ENCODE measurements around the gene AKAP6. TPM values are rescaled to one million over a fixed set of nuclear protein-coding genes. Genes with fewer than 3 reads are reported as not detected.

Gene AKAP6
- total RNA-seq, 1 donor from 2014 or later: 8.5 TPM

DNA sequence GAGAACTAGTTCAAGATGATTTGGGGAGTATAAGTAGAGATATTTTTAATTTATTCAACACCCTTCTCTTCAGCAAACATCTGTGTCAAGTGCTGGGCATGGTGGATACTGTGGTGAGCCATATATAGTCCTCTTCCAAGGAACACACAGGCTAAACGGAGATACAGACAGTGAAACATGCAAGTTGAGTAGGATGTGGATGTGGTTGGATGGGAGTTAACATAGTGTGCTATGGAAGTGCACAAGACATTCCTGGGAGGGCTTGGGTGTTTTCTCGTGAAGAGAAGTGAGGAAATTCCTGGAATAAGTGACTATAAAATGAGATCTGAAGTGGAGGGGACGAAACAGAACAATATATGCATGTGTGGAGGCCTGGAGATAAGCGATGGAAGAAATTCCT is 428.5 kb downstream of the AKAP6 start:
- H3K36me3 Mint-ChIP-seq: peaks cover 12% of the 10 kb centered on the region

DNA sequence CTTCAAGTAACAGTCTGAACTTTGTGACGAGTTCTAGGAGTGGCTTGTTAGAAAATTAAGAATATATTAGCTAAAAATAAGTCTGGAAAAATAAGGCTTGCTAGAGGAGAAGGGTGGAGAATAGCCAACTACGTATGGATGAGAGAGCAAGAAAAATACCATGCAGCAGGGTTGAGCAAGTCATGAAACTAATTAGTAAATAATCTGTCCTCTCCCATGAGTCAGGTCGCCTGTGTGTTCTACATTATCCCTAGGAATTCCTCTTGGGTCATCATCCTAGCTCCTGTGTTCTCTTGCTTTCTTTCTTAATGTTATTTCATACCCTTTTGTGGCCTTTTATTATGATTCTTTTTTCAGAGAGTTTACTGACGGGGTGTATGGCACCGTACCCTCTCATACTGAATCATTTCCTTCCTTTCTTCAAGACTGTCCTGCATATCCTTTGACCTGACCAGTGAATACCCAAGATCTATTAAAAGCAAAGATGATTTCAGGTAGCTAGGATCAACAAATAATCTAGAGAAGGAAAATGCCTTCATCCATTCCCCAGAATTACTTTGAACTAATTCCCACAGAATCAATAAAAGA is 432.4 kb downstream of the AKAP6 start:
- H3K4me3 Mint-ChIP-seq: no peak overlapping the region
- peaks cover 9% of the 10 kb centered on the region for H3K9me3 Mint-ChIP-seq
- no peaks in the 10 kb centered on the region for H3K27me3 Mint-ChIP-seq (ENCODE audit: low read depth)
- H3K36me3 Mint-ChIP-seq: no peaks in the 10 kb centered on the region
- H3K27ac Mint-ChIP-seq: no peak overlapping the region
- H3K4me1 Mint-ChIP-seq: no peaks in the 10 kb centered on the region
- TF ChIP-seq, protein P1, sequence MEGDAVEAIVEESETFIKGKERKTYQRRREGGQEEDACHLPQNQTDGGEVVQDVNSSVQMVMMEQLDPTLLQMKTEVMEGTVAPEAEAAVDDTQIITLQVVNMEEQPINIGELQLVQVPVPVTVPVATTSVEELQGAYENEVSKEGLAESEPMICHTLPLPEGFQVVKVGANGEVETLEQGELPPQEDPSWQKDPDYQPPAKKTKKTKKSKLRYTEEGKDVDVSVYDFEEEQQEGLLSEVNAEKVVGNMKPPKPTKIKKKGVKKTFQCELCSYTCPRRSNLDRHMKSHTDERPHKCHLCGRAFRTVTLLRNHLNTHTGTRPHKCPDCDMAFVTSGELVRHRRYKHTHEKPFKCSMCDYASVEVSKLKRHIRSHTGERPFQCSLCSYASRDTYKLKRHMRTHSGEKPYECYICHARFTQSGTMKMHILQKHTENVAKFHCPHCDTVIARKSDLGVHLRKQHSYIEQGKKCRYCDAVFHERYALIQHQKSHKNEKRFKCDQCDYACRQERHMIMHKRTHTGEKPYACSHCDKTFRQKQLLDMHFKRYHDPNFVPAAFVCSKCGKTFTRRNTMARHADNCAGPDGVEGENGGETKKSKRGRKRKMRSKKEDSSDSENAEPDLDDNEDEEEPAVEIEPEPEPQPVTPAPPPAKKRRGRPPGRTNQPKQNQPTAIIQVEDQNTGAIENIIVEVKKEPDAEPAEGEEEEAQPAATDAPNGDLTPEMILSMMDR (IDR thresholded peaks at IDR 0.05; ENCODE audit: unreplicated experiment): no peak
- no peak for DNase-seq (ENCODE audit: low spot score in 2 of 2, unreplicated experiment in 2 of 2)

More for the DNA sequence above, 428.5 kb downstream of the AKAP6 start:
- Mint-ChIP-seq H3K4me3 (no peak overlapping the region), H3K27me3 (ENCODE audit: low read depth) (no peaks in the 10 kb centered on the region), H3K4me1 (no peaks in the 10 kb centered on the region), H3K27ac (no peak overlapping the region), H3K9me3 (peaks cover 32% of the 10 kb centered on the region)
- TF ChIP-seq, protein P1 (IDR thresholded peaks at IDR 0.05; ENCODE audit: unreplicated experiment): no peak
- no peak for DNase-seq (ENCODE audit: low spot score in 2 of 2, unreplicated experiment in 2 of 2)

DNA sequence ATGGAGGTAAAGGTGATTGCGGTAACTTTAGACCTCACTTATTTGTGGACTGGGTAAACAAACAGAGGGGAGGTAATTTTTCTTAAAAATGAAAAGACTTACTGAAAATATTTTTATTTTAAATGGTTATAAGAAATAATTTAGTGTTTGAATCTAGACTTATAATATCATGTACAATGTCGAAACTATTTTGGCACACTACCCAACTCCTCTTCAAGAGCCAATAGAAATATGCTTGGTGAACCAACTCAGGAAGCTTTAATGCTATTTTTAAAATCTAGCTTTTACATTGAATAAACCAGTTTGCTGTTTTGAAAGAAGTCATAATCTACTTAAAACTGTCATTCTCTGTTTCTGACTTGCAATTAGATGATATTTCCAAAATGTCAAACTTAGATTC is 433.8 kb downstream of the AKAP6 start:
- TF ChIP-seq, protein P1 (IDR thresholded peaks at IDR 0.05; ENCODE audit: unreplicated experiment): no peak
- Mint-ChIP-seq H3K36me3 (no peaks in the 10 kb centered on the region), H3K27ac (no peak overlapping the region), H3K9me3 (peaks cover 9% of the 10 kb centered on the region), H3K4me1 (no peaks in the 10 kb centered on the region), H3K27me3 (ENCODE audit: low read depth) (no peaks in the 10 kb centered on the region), H3K4me3 (no peak overlapping the region)
- DNase-seq (ENCODE audit: low spot score in 2 of 2, unreplicated experiment in 2 of 2): no peak

DNA sequence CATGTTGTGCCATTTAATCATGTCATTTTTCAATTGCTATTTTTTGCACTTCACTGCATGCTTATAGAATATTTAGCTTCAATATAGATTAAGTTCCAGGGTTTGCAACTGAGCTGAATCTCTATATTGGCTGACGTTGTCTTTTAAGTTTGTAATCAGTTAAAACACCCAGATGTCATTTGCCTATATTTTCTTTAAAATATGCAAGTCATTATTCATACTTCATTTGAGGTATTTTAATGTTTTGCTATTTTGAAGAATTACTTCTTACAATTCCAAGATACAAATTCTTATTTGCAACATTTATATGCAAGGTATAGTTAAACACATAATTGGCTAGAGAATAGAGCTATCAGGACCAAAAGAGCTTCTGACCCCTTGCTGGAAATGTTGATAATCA is 434.6 kb downstream of the AKAP6 start:
- H3K36me3 Mint-ChIP-seq: no peaks in the 10 kb centered on the region
- no peaks in the 10 kb centered on the region for H3K4me1 Mint-ChIP-seq
- peaks cover 9% of the 10 kb centered on the region for H3K9me3 Mint-ChIP-seq
- TF ChIP-seq, protein P1 (IDR thresholded peaks at IDR 0.05; ENCODE audit: unreplicated experiment): no peak
- H3K27ac Mint-ChIP-seq: no peak overlapping the region
- no peak overlapping the region for H3K4me3 Mint-ChIP-seq
- DNase-seq (ENCODE audit: low spot score in 2 of 2, unreplicated experiment in 2 of 2): no peak
- no peaks in the 10 kb centered on the region for H3K27me3 Mint-ChIP-seq (ENCODE audit: low read depth)

DNA sequence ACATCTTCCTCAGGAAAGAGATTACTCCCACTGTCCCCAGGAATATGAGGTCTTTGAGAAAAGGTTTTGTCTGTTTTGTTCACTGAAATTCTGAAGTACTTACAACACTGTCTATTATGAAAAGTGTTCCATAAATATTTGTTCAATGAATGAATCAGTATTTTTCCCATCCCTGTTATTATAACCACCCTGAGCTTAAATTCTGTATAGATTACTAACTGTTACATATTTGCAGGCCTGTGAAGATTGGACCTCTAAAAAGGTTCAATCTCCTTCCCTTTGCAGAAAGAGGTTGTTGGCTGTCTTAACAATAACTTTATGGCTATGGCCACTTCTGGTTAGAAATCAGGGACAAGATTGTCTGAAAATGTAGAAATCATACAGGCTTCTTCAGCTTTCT is 435.0 kb downstream of the AKAP6 start:
- Mint-ChIP-seq H3K9me3 (peaks cover 9% of the 10 kb centered on the region), H3K27ac (no peak overlapping the region), H3K36me3 (no peaks in the 10 kb centered on the region), H3K4me1 (no peaks in the 10 kb centered on the region), H3K4me3 (no peak overlapping the region), H3K27me3 (ENCODE audit: low read depth) (no peaks in the 10 kb centered on the region)
- TF ChIP-seq, protein P1 (IDR thresholded peaks at IDR 0.05; ENCODE audit: unreplicated experiment): no peak
- no peak for DNase-seq (ENCODE audit: low spot score in 2 of 2, unreplicated experiment in 2 of 2)

DNA sequence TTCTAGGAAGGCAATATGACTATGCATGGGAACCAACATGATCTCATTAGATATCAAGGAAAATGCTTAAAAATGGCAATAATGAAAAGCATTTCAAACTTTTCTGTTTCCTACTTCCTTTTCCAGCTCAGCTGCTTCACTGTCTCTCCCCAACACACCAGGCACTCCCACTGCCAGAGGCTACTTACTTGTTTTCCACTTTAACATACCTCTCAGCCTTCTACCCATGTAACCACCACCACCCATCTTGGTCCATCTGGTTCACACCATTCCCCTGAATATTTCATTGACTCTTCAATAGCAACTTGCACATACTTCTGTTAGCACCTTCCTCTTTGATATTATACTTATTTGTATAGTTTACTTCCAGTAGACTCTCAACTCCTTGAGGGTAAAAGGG is 441.3 kb downstream of the AKAP6 start:
- TF ChIP-seq, protein P1 (IDR thresholded peaks at IDR 0.05; ENCODE audit: unreplicated experiment): no peak
- H3K4me1 Mint-ChIP-seq: peaks cover 3% of the 10 kb centered on the region
- no peaks in the 10 kb centered on the region for H3K27me3 Mint-ChIP-seq (ENCODE audit: low read depth)
- no peak overlapping the region for H3K27ac Mint-ChIP-seq
- DNase-seq (ENCODE audit: low spot score in 2 of 2, unreplicated experiment in 2 of 2): no peak
- no peaks in the 10 kb centered on the region for H3K9me3 Mint-ChIP-seq
- no peaks in the 10 kb centered on the region for H3K36me3 Mint-ChIP-seq
- no peak overlapping the region for H3K4me3 Mint-ChIP-seq

Data from mesothelial cell of epicardium (in vitro differentiated cells).